Thoracic aorta endothelial cell (primary cell): Measurements from ENCODE around the gene ZNF484. TPM values are rescaled to one million over a fixed set of nuclear protein-coding genes. Genes with fewer than 3 reads are reported as not detected.

Experiments used
- small RNA-seq: library from RNA; depleted of rRNA; stranded (forward); fragments of <200 nt; gene quantifications from one replicate; pipeline ENCODE3, GENCODE V24; 2012
- total RNA-seq: library from RNA; depleted of rRNA; stranded (reverse); fragments of >200 nt; gene quantifications from 2 replicates; pipeline ENCODE4 v1.2.3, GENCODE V29; 2012

Gene ZNF484
- 15.0 and 15.9 TPM in 2 replicates for total RNA-seq

DNA sequence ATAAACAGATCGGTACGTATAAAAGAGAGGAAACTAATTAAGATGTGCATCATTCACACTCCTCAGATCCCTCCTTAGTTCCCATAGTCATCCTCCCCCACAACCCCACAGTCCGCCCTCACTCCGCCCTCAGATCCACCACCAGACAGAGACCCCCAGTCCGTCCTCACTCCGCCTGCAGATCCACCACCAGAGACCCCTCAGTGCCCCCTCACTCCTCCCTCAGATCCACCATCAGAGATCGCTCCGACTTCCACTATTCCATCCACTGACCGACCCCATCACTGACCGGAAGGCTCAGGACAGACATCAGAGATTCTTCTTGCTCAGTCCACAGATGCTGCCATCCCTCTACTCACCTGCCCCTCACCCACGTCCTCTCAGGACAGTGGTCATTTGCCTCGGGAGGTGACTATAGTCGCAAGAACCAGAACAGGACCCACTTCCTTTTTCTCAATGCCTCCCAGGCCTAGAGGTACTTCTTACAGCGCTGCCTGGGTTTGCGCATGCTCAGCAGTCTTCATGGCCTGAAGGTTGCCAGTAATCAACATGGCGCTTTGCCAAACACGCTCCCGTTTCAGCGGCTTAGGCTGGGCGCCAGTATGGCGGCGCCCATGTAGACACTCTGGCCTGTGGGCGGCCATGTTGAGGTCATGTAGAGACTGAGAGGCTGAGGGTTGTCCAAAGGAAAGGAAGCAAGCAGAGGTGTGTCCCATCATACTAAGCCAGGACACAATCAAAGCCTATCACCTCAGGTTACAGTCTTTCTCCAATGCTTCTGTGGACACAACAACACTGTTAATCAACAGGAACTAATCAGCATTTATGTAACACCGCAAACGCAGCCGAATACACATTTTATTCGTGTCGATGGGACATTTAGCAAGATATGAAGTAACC lies at the start of gene ZNF484:
Gene ZNF484, minus strand, starts transcription at position 508 of the 900 bp plus-strand sequence. CDS start 3,009 bp downstream, outside the sequence.

Small RNA genes within 50 kb of the gene (small RNA-seq; reads per million reads assigned to genes)
- not detected for gene RNU6-714P

Other genes starting within 250 kb of the ZNF484 start
- 16.1 and 19.3 TPM in 2 replicates for gene IPPK, start 207.9 kb downstream of the ZNF484 start, total RNA-seq
- gene BICD2, start 113.2 kb downstream of the ZNF484 start, total RNA-seq: 43.8 and 50.5 TPM in 2 replicates
- gene FGD3, start 69.5 kb upstream of the ZNF484 start, total RNA-seq: not detected in 2 replicates
- 0.13 and 0.22 TPM in 2 replicates for gene SUSD3, start 180.7 kb upstream of the ZNF484 start, total RNA-seq
- 52.3 and 68.4 TPM in 2 replicates for gene CARD19, start 218.2 kb upstream of the ZNF484 start, total RNA-seq